Measurements from ENCODE around the gene UTP25.

GRCh38 chr1:209783386-209783785, 44.4 kb upstream of the UTP25 start:
- TF ChIP-seq EZH2 (IDR thresholded peaks at IDR 0.05; ENCODE audit: insufficient read depth, poor library complexity, severe bottlenecking) (no peak), EZH2phosphoT487 (IDR thresholded peaks at IDR 0.05; ENCODE audit: insufficient read depth, low read depth) (no peak)
